GM18868 (cell line): ENCODE measurements around the gene DUSP8.
"Not testable (repeated sequence)": the region's sequence is repeated elsewhere in the genome, so short reads cannot be mapped to it uniquely, and the experiment has no call there.

Experiments used
- ATAC-seq: cut with Tn5 transposase; IDR thresholded peaks from one replicate; pipeline ENCODE4 v1.9.1; 2021; ENCODE audit warnings: mild to moderate bottlenecking, moderate library complexity; ENCODE audit not compliant: unreplicated experiment

Gene DUSP8

GRCh38 chr11:1589191-1589963 is 17.3 kb upstream of the DUSP8 start:
- not testable (repeated sequence) for ATAC-seq

DNA sequence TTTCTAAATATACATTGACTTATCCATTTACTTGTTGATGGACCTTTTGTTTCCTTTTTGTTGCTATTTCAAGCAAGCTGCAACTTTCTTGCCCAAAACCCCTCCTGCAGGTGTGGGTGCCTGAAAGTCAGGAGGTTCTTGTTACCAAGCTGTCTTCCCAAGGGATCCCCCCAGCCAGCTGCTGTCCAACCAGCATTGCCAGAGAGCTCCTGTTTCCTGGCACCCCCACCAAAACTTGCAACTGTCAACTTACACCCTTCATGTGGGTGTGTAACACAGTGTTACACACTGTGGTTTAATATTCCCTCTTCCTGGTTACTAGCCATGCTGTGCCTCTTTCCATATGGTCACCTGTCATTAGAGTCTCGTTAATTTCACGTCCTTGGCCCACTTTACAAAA is 14.6 kb upstream of the DUSP8 start:
- ATAC-seq: no peak

DNA sequence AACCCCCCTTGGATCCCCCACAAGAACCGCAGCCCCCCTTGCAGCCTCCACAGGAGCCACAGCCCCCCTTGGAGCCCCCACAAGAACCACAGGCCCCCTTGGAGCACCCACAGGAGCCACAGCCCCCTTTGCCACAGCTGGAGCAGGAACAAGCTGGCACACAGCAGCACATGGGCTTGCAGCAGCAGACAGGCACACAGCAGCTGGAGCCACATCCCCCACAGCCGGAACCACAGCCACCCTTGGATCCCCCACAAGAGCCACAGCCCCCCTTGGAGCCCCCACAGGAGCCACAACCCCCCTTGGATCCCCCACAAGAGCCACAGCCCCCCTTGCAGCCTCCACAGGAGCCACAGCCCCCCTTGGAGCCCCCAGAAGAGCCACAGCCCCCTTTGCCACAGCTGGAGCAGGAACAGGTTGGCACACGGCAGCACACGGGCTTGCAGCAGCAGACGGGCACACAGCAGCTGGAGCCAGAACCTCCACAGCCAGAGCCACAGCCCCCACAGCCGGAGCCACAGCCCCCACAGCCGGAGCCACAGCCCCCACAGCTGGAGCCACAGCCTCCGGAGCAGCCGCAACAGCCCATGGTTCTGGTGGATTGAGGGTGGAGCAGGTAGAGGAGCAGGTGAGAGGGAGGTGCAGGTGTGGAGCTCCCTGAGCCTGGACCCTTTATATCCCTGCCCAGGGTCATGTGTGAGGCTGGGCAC is 12.7 kb upstream of the DUSP8 start, which contains the start of gene KRTAP5-1:
KRTAP5-1 (minus strand) TSS at position 623 of the 710 bp plus-strand sequence; CDS start at position 589, 34 bp downstream.
- not testable (repeated sequence) for ATAC-seq

GRCh38 chr11:1582909-1583308 is 10.8 kb upstream of the DUSP8 start:
- ATAC-seq: not testable (repeated sequence)

DNA sequence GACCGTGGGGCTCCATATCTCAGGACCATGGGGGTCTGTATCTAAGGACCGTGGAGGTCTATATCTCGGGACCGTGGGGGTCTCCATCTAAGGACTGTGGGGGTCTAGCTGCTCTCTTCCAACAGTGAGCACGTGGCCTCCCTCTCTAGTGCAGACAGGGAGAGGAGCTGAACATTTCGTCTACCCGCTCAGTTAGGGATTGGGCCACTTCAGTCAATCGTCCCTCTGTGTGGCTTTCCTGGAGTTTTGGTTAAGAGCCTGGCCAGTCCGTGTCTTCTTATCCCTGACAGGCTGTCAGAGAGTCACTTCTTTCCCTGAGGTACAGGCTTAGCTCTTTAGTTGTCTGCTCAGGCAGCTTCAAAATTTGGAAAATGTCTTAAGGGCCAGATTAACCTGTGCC is 9.9 kb upstream of the DUSP8 start:
- no peak for ATAC-seq

DNA sequence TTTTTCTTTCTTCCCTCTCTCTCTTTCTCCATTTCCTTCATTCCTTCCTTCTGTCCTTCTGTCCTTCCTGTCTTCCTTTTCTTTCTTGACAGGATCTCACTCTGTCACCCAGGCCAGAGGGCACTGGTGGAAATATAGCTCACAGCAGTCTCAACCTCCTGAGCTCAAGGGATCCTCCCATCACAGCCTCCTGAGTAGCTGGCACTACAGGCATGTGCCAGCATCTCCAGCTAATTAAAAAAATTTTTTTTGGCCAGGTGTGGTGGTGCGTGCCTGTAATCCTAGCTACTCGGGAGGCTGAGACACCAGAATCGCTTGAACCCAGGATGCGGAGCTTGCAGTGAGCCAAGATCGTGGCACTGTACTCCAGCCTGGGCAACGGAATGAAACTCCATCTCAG is 4.8 kb upstream of the DUSP8 start:
- ATAC-seq: no peak

- not testable (repeated sequence) for ATAC-seq
These were observed 3.7 kb upstream of the DUSP8 start for GRCh38 chr11:1575756-1576155.

DNA sequence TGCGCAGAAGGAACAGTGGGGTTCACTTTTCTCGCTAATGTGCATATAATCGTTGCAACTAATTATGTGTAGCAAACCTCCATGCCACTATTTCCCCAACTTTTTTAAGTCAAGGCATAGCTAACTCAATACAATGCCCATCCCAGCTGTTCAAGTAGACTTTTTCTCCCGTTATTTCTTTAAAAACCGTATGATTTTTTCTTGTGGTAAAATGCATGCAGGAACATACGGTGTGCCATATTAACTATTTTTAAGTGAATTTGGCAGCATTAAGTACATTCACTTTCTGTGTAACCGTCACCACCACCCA is 2.8 kb upstream of the DUSP8 start:
- no peak for ATAC-seq

DNA sequence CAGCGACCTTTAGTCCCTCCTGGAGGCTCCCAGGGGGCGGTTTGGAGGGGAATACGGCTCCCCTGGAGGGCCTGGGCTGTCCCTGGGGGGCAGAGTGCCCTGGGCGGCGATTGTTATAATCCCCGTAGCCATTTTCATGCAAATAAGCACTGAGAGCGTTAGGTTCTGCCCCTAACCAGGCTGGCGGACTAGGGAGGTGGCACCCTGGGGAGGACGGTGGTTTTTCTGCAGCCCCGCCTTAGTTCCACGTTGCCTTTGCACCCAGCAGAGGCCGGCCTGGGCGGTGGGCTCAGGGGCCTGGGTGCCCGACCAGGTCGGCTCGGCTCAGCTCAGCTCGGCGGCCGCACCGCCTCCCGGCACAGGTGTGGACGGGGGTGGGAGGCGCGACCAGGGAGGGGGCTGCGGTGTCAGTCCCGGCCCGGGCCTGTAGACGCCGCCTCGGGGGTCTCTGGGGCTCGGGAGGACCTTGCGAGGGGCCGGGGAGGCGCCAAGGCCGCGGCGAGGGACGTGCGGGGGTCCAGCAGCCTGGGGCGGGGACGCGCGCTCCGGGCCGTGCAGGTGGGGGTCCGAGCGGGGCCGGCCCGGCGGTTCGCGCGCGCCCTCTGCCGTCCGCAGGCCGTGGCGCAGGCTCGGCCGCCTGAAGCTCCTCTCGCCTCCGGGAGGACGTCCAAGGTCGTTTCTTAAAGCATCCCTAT is 2.3 kb upstream of the DUSP8 start:
- no peak for ATAC-seq

GRCh38 chr11:1573903-1574237 is 1.8 kb upstream of the DUSP8 start:
- no peak for ATAC-seq

- no peak for ATAC-seq
These were observed 1.2 kb upstream of the DUSP8 start for GRCh38 chr11:1573077-1573902.

- no peak for ATAC-seq
These were observed 293 bp downstream of the DUSP8 start for GRCh38 chr11:1571760-1572196.

- ATAC-seq: no peak
These were observed 943 bp downstream of the DUSP8 start for GRCh38 chr11:1570896-1571759.

DNA sequence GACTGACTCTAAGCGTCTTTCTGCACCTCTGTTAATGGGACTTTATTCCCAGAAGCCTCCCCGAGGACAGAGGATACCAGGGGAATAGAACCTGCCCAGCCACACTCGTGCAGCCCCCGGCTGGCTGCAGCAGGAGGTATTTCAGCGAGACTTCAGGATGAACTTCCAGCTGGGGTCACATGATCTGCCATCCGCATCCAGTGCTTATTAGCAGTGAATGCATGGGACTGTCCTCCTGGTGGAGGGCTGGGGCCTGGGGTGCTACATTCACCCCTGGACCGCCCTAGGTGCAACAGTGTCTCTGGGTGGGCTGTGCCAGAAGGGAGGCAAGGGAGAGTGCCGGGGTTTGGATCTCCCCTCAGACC is 1.6 kb downstream of the DUSP8 start:
- no peak for ATAC-seq

GRCh38 chr11:1570001-1570453 is 2.0 kb downstream of the DUSP8 start:
- no peak for ATAC-seq

DNA sequence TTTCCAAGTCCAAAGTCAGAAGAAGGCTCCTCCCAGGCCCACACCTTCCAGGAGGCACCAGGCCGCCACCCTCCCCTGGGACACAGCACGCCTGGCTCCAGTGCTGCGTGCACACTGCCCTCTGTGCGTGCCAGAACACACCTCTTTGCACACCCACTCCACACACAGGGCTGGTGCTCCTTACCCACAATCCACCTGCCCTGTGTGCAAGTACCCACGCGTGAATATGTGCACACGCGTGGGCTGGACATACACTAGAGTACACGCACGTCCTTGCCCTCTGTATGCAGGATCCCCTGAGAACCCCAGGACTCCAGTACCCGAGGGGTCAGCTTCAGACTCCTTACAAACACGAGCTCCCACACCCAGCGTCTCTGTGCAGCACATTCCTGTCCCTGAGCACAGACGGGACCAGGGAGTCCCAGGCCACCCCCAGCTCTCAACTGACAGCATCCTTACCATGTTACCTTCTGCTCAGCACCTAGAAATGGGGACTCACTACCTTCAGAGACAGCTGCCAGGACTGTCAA is 2.8 kb downstream of the DUSP8 start:
- no peak for ATAC-seq

DNA sequence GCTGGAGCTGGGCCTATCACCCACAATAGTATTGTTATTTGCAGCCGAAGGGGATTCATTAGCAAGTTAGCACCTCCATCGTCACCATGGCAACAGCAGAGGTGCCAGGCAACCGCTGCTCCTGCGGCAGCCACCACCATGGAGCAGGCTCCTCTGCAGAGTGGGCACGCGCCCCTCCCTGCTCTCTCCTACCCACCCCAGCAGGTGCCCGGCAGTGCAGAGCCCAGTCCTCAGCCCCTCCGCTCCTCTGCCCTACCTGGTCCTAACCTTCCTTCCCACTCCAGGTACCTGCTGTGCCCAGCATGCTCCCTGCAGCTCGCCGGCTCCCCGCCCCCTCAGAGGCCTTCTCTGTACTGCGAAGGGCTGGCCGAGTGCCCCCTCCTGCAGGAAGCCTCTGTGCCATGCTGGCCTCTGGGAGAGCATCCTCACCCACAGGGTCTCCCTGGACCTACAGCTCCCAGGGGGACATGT is 3.6 kb downstream of the DUSP8 start:
- no peak for ATAC-seq

GRCh38 chr11:1567721-1568100 is 4.4 kb downstream of the DUSP8 start:
- ATAC-seq: no peak

GRCh38 chr11:1567052-1567720 is 4.9 kb downstream of the DUSP8 start:
- no peak for ATAC-seq
